ENCODE measurements around the gene GALNT14. TPM values are rescaled to one million over a fixed set of nuclear protein-coding genes. Genes with fewer than 3 reads are reported as not detected.

Gene GALNT14
- total RNA-seq, 1 donor from 2014 or later = 0.27 TPM

GRCh38 chr2:31088504-31089195, 49.6 kb downstream of the GALNT14 start:
- intact Hi-C loops (cut with micrococcal nuclease) = no loop called here

- intact Hi-C loops (cut with micrococcal nuclease) = no loop called here
Measured at GRCh38 chr2:31087491-31087890, 50.7 kb downstream of the GALNT14 start.

GRCh38 chr2:31086590-31086989, 51.6 kb downstream of the GALNT14 start:
- intact Hi-C loops (cut with micrococcal nuclease) = no loop called here

GRCh38 chr2:31083234-31083993, 54.8 kb downstream of the GALNT14 start:
- intact Hi-C loops (cut with micrococcal nuclease) = no loop called here

- intact Hi-C loops (cut with micrococcal nuclease) = no loop called here
Measured at GRCh38 chr2:31082002-31082401, 56.2 kb downstream of the GALNT14 start.

GRCh38 chr2:31081492-31081891, 56.7 kb downstream of the GALNT14 start:
- intact Hi-C loops (cut with micrococcal nuclease) = no loop called here

GRCh38 chr2:31080361-31080760, 57.9 kb downstream of the GALNT14 start:
- intact Hi-C loops (cut with micrococcal nuclease) = no loop called here

GRCh38 chr2:31079665-31080064, 58.6 kb downstream of the GALNT14 start:
- intact Hi-C loops (cut with micrococcal nuclease) = no loop called here

- intact Hi-C loops (cut with micrococcal nuclease) = no loop called here
Measured at GRCh38 chr2:31078579-31079105, 59.6 kb downstream of the GALNT14 start.

- intact Hi-C loops (cut with micrococcal nuclease) = no loop called here
Measured at GRCh38 chr2:31078011-31078410, 60.2 kb downstream of the GALNT14 start.

GRCh38 chr2:31075941-31076590, 62.2 kb downstream of the GALNT14 start:
- intact Hi-C loops (cut with micrococcal nuclease) = no loop called here

GRCh38 chr2:31075431-31075830, 62.8 kb downstream of the GALNT14 start:
- intact Hi-C loops (cut with micrococcal nuclease) = no loop called here

- intact Hi-C loops (cut with micrococcal nuclease) = no loop called here
Measured at GRCh38 chr2:31071741-31072140, 66.5 kb downstream of the GALNT14 start.

GRCh38 chr2:31070339-31071125, 67.7 kb downstream of the GALNT14 start:
- intact Hi-C loops (cut with micrococcal nuclease) = no loop called here

GRCh38 chr2:31069643-31070325, 68.5 kb downstream of the GALNT14 start:
- intact Hi-C loops (cut with micrococcal nuclease) = no loop called here

GRCh38 chr2:31067259-31067658, 71.0 kb downstream of the GALNT14 start:
- intact Hi-C loops (cut with micrococcal nuclease) = no loop called here

- intact Hi-C loops (cut with micrococcal nuclease) = no loop called here
Measured at GRCh38 chr2:31066551-31066950, 71.7 kb downstream of the GALNT14 start.

- intact Hi-C loops (cut with micrococcal nuclease) = no loop called here
Measured at GRCh38 chr2:31066086-31066485, 72.2 kb downstream of the GALNT14 start.

- intact Hi-C loops (cut with micrococcal nuclease) = no loop called here
Measured at GRCh38 chr2:31065356-31065755, 72.9 kb downstream of the GALNT14 start.

- intact Hi-C loops (cut with micrococcal nuclease) = no loop called here
Measured at GRCh38 chr2:31060397-31060796, 77.8 kb downstream of the GALNT14 start.
